Esophagus muscularis mucosa (tissue), 4 donors: ENCODE data around the gene FFAR2. TPM values are rescaled to one million over a fixed set of nuclear protein-coding genes. Genes with fewer than 3 reads are reported as not detected.

Experiments
- DNase-seq: peaks from one replicate; pipeline ENCODE4 v3.0.0-alpha.2; 2017; ENCODE audit errors: extremely low spot score
- H3K27ac ChIP-seq, 4 donors: fragments of 200-600 bp; sonication (generic); replicated peaks in 1 of 4; 1 replicate in 3 of 4; 2 replicates in 1 of 4; pipeline ENCODE4 v1.5.1; 2016 to 2019; ENCODE audit warnings: mild to moderate bottlenecking in 1 of 4
- H3K27me3 ChIP-seq, 4 donors: fragments of 200-600 bp; sonication (generic); one replicate each; pipeline versions ENCODE4 v1.5.1 to v1.6.0; 2016 to 2019
- H3K36me3 ChIP-seq, 4 donors: fragments of 200-600 bp; sonication (generic); one replicate each; pipeline ENCODE4 v1.5.1; 2016 to 2019
- H3K4me1 ChIP-seq, 4 donors: fragments of 200-600 bp; sonication (generic); one replicate each; pipeline ENCODE4 v1.5.1; 2016 to 2019
- H3K4me3 ChIP-seq, 4 donors: fragments of 200-600 bp; sonication (generic); 1 replicate in 2 of 4; 2 replicates in 2 of 4; pipeline ENCODE4 v1.5.1; 2016 to 2019; ENCODE audit warnings: mild to moderate bottlenecking in 4 of 4, moderate library complexity in 1 of 4
- H3K9me3 ChIP-seq, 4 donors: fragments of 200-600 bp; sonication (generic); 1 replicate in 3 of 4; 2 replicates in 1 of 4; pipeline ENCODE4 v1.5.1; 2016 to 2019
- CTCF ChIP-seq, 3 experiments: fragments of 200-600 bp in 2 of 3; fragments of 450-650 bp in 1 of 3; sonication (generic) in 2 of 3; IDR thresholded peaks; one replicate each; pipeline ENCODE4 v1.5.1; 2017 to 2019; ENCODE audit warnings: antibody characterized with exemption in 3 of 3, mild to moderate bottlenecking in 2 of 3, moderate library complexity in 1 of 3
- EP300 ChIP-seq: sonication (generic); formaldehyde crosslinking; IDR thresholded peaks from one replicate; pipeline ENCODE4 v1.6.1; 2017; ENCODE audit warnings: antibody characterized with exemption
- POLR2A ChIP-seq: fragments of 450-650 bp; IDR thresholded peaks from one replicate; pipeline ENCODE4 v1.6.1; 2017; ENCODE audit warnings: antibody characterized with exemption, moderate library complexity, mild to moderate bottlenecking, low read depth
- POLR2AphosphoS5 ChIP-seq, 2 donors: sonication (generic); formaldehyde crosslinking; IDR thresholded peaks; one replicate each; pipeline ENCODE4 v1.6.1; 2017; ENCODE audit warnings: antibody characterized with exemption in 2 of 2
- WGBS: methylation state at CpG from one replicate; pipeline ENCODE4 v1.1.5; 2018; 5-methylcytosine and 5-hydroxymethylcytosine counted together
- intact Hi-C: fragments of 100-400 bp; cut with DNase I; formaldehyde crosslinking; loops from one replicate; pipeline ENCODE4 v1.15.1; 2023
- total RNA-seq, 4 donors: library from RNA; depleted of rRNA; stranded (reverse); fragments of >200 nt; gene quantifications; one replicate each; pipeline versions ENCODE4 v1.1.0 to v1.2.1, GENCODE V29; 2016

The FFAR2 gene
- total RNA-seq, 4 donors from 2014 or later: 1.7 TPM; not detected in 3

GRCh38 chr19:35438527-35438926 lies 9.5 kb upstream of the FFAR2 start:
- no peak overlapping the region for H3K4me3 ChIP-seq
- no peaks in the 10 kb centered on the region for H3K36me3 ChIP-seq
- TF ChIP-seq EP300 (no peak), POLR2AphosphoS5 (IDR thresholded peaks at IDR 0.05) (no peak), CTCF (IDR thresholded peaks at IDR 0.05) (no peak), POLR2A (no peak)
- no peak overlapping the region for H3K27ac ChIP-seq
- H3K27me3 ChIP-seq: peaks cover 0 to 56% (median 5%) of the 10 kb centered on the region in 4 donors
- H3K4me1 ChIP-seq: peaks cover 18 to 30% (median 26%) of the 10 kb centered on the region in 4 donors
- WGBS: 58% methylated on average over 5 of the region's 5 CpGs
- no peak for DNase-seq
- no peaks in the 10 kb centered on the region for H3K9me3 ChIP-seq
- intact Hi-C loops: no loop called here

GRCh38 chr19:35439921-35440320 lies 8.1 kb upstream of the FFAR2 start:
- Histone ChIP-seq H3K4me1 (peaks cover 18 to 22% (median 21%) of the 10 kb centered on the region in 4 donors), H3K27me3 (peaks cover 0 to 43% (median 5%) of the 10 kb centered on the region in 4 donors), H3K27ac (no peak overlapping the region), H3K36me3 (no peaks in the 10 kb centered on the region), H3K9me3 (no peaks in the 10 kb centered on the region), H3K4me3 (no peak overlapping the region)
- DNase-seq: no peak
- TF ChIP-seq EP300: no peak
- no peak for TF ChIP-seq POLR2AphosphoS5 (IDR thresholded peaks at IDR 0.05)
- TF ChIP-seq POLR2A: no peak
- no peak for TF ChIP-seq CTCF (IDR thresholded peaks at IDR 0.05)
- intact Hi-C loops: no loop called here
- 91% methylated on average over 6 of the region's 6 CpGs for WGBS

- peaks cover 0 to 35% (median 0%) of the 10 kb centered on the region in 4 donors for H3K27me3 ChIP-seq
- no peak overlapping the region for H3K4me3 ChIP-seq
- intact Hi-C loops: no loop called here
- no peak for TF ChIP-seq CTCF (IDR thresholded peaks at IDR 0.05)
- TF ChIP-seq EP300: no peak
- TF ChIP-seq POLR2AphosphoS5 (IDR thresholded peaks at IDR 0.05): no peak
- TF ChIP-seq POLR2A: no peak
- no peak overlapping the region for H3K27ac ChIP-seq
- peaks cover 5 to 7% (median 5%) of the 10 kb centered on the region in 4 donors for H3K4me1 ChIP-seq
- DNase-seq: no peak
- WGBS: 70% methylated on average over 7 of the region's 7 CpGs
- H3K9me3 ChIP-seq: no peaks in the 10 kb centered on the region
- no peaks in the 10 kb centered on the region for H3K36me3 ChIP-seq
These were observed 6.0 kb upstream of the FFAR2 start for GRCh38 chr19:35442091-35442490.

GRCh38 chr19:35444735-35445134 lies 3.3 kb upstream of the FFAR2 start:
- intact Hi-C loops: no loop called here
- TF ChIP-seq EP300 (no peak), POLR2A (no peak), CTCF (IDR thresholded peaks at IDR 0.05) (no peak), POLR2AphosphoS5 (IDR thresholded peaks at IDR 0.05) (no peak)
- Histone ChIP-seq H3K9me3 (no peaks in the 10 kb centered on the region), H3K27ac (no peak overlapping the region), H3K36me3 (no peaks in the 10 kb centered on the region), H3K4me1 (peaks cover 0 to 7% (median 5%) of the 10 kb centered on the region in 4 donors), H3K4me3 (no peak overlapping the region), H3K27me3 (peaks cover 0 to 22% (median 0%) of the 10 kb centered on the region in 4 donors)
- DNase-seq: no peak
- 76% methylated on average over 1 of the region's 1 CpG for WGBS
